ENCODE data around the gene PEA15. TPM values are rescaled to one million over a fixed set of nuclear protein-coding genes. Genes with fewer than 3 reads are reported as not detected.

The PEA15 gene
- total and polyA plus RNA-seq, 4 donors, result 76.0 to 261 (median 136) TPM

GRCh38 chr1:160222546-160222945 is 17.4 kb downstream of the PEA15 start:
- ATAC-seq (ENCODE audit: insufficient read depth, low FRiP score) (no peak), DNase-seq (no peak)
- no peak for TF ChIP-seq CTCF (IDR thresholded peaks at IDR 0.05; ENCODE audit: control extremely low read depth, extremely low read depth)
- Histone ChIP-seq H3K4me3 (no peak overlapping the region), H3K4me1 (ENCODE audit: control insufficient read depth in 5 of 5, insufficient read depth in 5 of 5, low read length in 5 of 5) (peaks cover 0 to 17% (median 0%) of the 10 kb centered on the region in 5 donors), H3K36me3 (ENCODE audit: control insufficient read depth in 4 of 4, insufficient read depth in 4 of 4, low read length in 4 of 4) (peaks cover 41 to 71% (median 55%) of the 10 kb centered on the region in 4 donors), H3K9ac (ENCODE audit: insufficient read depth in 1 of 2, low read length in 2 of 2) (no peak overlapping the region), H3K9me3 (ENCODE audit: control insufficient read depth in 4 of 4, insufficient read depth in 3 of 4, low read length in 3 of 4) (no peaks in the 10 kb centered on the region), H3K27me3 (ENCODE audit: control insufficient read depth in 3 of 3, insufficient read depth in 3 of 3, low read length in 2 of 3) (no peaks in the 10 kb centered on the region), H3K27ac (ENCODE audit: low read depth in 1 of 2, low read length in 1 of 2) (no peak overlapping the region)
- 86 to 93% methylated on average over 3 of the region's 3 CpGs for WGBS, 2 donors

- no peak overlapping the region for H3K4me3 ChIP-seq
- no peaks in the 10 kb centered on the region for H3K27me3 ChIP-seq (ENCODE audit: control insufficient read depth in 3 of 3, insufficient read depth in 3 of 3, low read length in 2 of 3)
- 96 to 97% methylated on average over 2 of the region's 2 CpGs for WGBS, 2 donors
- peaks cover 36 to 74% (median 49%) of the 10 kb centered on the region in 4 donors for H3K36me3 ChIP-seq (ENCODE audit: control insufficient read depth in 4 of 4, insufficient read depth in 4 of 4, low read length in 4 of 4)
- ATAC-seq (ENCODE audit: insufficient read depth, low FRiP score) (no peak), DNase-seq (no peak)
- no peaks in the 10 kb centered on the region for H3K9me3 ChIP-seq (ENCODE audit: control insufficient read depth in 4 of 4, insufficient read depth in 3 of 4, low read length in 3 of 4)
- no peak for TF ChIP-seq CTCF (IDR thresholded peaks at IDR 0.05; ENCODE audit: control extremely low read depth, extremely low read depth)
- no peak overlapping the region for H3K27ac ChIP-seq (ENCODE audit: low read depth in 1 of 2, low read length in 1 of 2)
- H3K9ac ChIP-seq (ENCODE audit: insufficient read depth in 1 of 2, low read length in 2 of 2), result no peak overlapping the region
- peaks cover 0 to under 1% (median 0%) of the 10 kb centered on the region in 5 donors for H3K4me1 ChIP-seq (ENCODE audit: control insufficient read depth in 5 of 5, insufficient read depth in 5 of 5, low read length in 5 of 5)
Measured at GRCh38 chr1:160224606-160225005, 19.4 kb downstream of the PEA15 start.

- ATAC-seq (ENCODE audit: insufficient read depth, low FRiP score) (no peak), DNase-seq (no peak)
- Histone ChIP-seq H3K4me3 (no peak overlapping the region), H3K36me3 (ENCODE audit: control insufficient read depth in 4 of 4, insufficient read depth in 4 of 4, low read length in 4 of 4) (peaks cover 36 to 78% (median 52%) of the 10 kb centered on the region in 4 donors), H3K9me3 (ENCODE audit: control insufficient read depth in 4 of 4, insufficient read depth in 3 of 4, low read length in 3 of 4) (no peaks in the 10 kb centered on the region), H3K27me3 (ENCODE audit: control insufficient read depth in 3 of 3, insufficient read depth in 3 of 3, low read length in 2 of 3) (no peaks in the 10 kb centered on the region), H3K9ac (ENCODE audit: insufficient read depth in 1 of 2, low read length in 2 of 2) (no peak overlapping the region), H3K27ac (ENCODE audit: low read depth in 1 of 2, low read length in 1 of 2) (no peak overlapping the region), H3K4me1 (ENCODE audit: control insufficient read depth in 5 of 5, insufficient read depth in 5 of 5, low read length in 5 of 5) (no peaks in the 10 kb centered on the region)
- TF ChIP-seq CTCF (IDR thresholded peaks at IDR 0.05; ENCODE audit: control extremely low read depth, extremely low read depth), result no peak
- 67 to 88% methylated on average over 2 of the region's 2 CpGs for WGBS, 2 donors
Measured at GRCh38 chr1:160225345-160225744, 20.2 kb downstream of the PEA15 start.

GRCh38 chr1:160226623-160227022 is 21.4 kb downstream of the PEA15 start:
- no peak overlapping the region for H3K9ac ChIP-seq (ENCODE audit: insufficient read depth in 1 of 2, low read length in 2 of 2)
- no peak overlapping the region for H3K4me3 ChIP-seq
- WGBS, 2 donors, result 90 to 93% methylated on average over 2 of the region's 2 CpGs
- no peak for ATAC-seq (ENCODE audit: insufficient read depth, low FRiP score)
- H3K27me3 ChIP-seq (ENCODE audit: control insufficient read depth in 3 of 3, insufficient read depth in 3 of 3, low read length in 2 of 3), result no peaks in the 10 kb centered on the region
- peaks cover 39 to 87% (median 54%) of the 10 kb centered on the region in 4 donors for H3K36me3 ChIP-seq (ENCODE audit: control insufficient read depth in 4 of 4, insufficient read depth in 4 of 4, low read length in 4 of 4)
- DNase-seq, result no peak
- no peaks in the 10 kb centered on the region for H3K9me3 ChIP-seq (ENCODE audit: control insufficient read depth in 4 of 4, insufficient read depth in 3 of 4, low read length in 3 of 4)
- no peaks in the 10 kb centered on the region for H3K4me1 ChIP-seq (ENCODE audit: control insufficient read depth in 5 of 5, insufficient read depth in 5 of 5, low read length in 5 of 5)
- TF ChIP-seq CTCF (IDR thresholded peaks at IDR 0.05; ENCODE audit: control extremely low read depth, extremely low read depth), result no peak
- no peak overlapping the region for H3K27ac ChIP-seq (ENCODE audit: low read depth in 1 of 2, low read length in 1 of 2)

All from lung (tissue), 12 donors.